ENCODE results near the gene TRIO. TPM values are rescaled to one million over a fixed set of nuclear protein-coding genes. Genes with fewer than 3 reads are reported as not detected.

Gene TRIO
- total and polyA plus RNA-seq, 8 donors = 84.4 to 151 (median 93.7) TPM

GRCh38 chr5:14231156-14231555 lies 88.0 kb downstream of the TRIO start:
- TF ChIP-seq, protein P1, sequence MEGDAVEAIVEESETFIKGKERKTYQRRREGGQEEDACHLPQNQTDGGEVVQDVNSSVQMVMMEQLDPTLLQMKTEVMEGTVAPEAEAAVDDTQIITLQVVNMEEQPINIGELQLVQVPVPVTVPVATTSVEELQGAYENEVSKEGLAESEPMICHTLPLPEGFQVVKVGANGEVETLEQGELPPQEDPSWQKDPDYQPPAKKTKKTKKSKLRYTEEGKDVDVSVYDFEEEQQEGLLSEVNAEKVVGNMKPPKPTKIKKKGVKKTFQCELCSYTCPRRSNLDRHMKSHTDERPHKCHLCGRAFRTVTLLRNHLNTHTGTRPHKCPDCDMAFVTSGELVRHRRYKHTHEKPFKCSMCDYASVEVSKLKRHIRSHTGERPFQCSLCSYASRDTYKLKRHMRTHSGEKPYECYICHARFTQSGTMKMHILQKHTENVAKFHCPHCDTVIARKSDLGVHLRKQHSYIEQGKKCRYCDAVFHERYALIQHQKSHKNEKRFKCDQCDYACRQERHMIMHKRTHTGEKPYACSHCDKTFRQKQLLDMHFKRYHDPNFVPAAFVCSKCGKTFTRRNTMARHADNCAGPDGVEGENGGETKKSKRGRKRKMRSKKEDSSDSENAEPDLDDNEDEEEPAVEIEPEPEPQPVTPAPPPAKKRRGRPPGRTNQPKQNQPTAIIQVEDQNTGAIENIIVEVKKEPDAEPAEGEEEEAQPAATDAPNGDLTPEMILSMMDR (IDR thresholded peaks at IDR 0.05) = no peak
- H3K27ac ChIP-seq = no peak overlapping the region
- no peaks in the 10 kb centered on the region for H3K27me3 ChIP-seq
- intact Hi-C loops (cut with DNase I) = no loop called here
- peaks cover 16 to 36% of the 10 kb centered on the region in 2 donors for H3K4me1 ChIP-seq
- ATAC-seq (no peak), DNase-seq (no peak)
- H3K4me3 ChIP-seq = no peak overlapping the region
- H3K9me3 ChIP-seq = no peaks in the 10 kb centered on the region
- no peaks in the 10 kb centered on the region for H3K36me3 ChIP-seq

- no peaks in the 10 kb centered on the region for H3K9me3 ChIP-seq
- no peaks in the 10 kb centered on the region for H3K27me3 ChIP-seq
- no peak for ATAC-seq
- H3K27ac ChIP-seq = no peak overlapping the region
- no peak for DNase-seq
- peaks cover 16 to 31% of the 10 kb centered on the region in 2 donors for H3K4me1 ChIP-seq
- H3K36me3 ChIP-seq = no peaks in the 10 kb centered on the region
- TF ChIP-seq, protein P1 (IDR thresholded peaks at IDR 0.05) = no peak
- intact Hi-C loops (cut with DNase I) = no loop called here
- H3K4me3 ChIP-seq = no peak overlapping the region
Observed at GRCh38 chr5:14231890-14232289, 88.7 kb downstream of the TRIO start.

GRCh38 chr5:14234204-14234603 lies 91.1 kb downstream of the TRIO start:
- Histone ChIP-seq H3K27ac (no peak overlapping the region), H3K36me3 (no peaks in the 10 kb centered on the region), H3K9me3 (no peaks in the 10 kb centered on the region), H3K27me3 (no peaks in the 10 kb centered on the region), H3K4me1 (peaks cover 9 to 33% of the 10 kb centered on the region in 2 donors), H3K4me3 (no peak overlapping the region)
- TF ChIP-seq, protein P1 (IDR thresholded peaks at IDR 0.05) = no peak
- intact Hi-C loops (cut with DNase I) = no loop called here
- peak; percentile 46 for ATAC-seq
- no peak for DNase-seq

- Histone ChIP-seq H3K4me1 (peaks cover 6 to 37% of the 10 kb centered on the region in 2 donors), H3K27me3 (no peaks in the 10 kb centered on the region), H3K9me3 (no peaks in the 10 kb centered on the region), H3K4me3 (no peak overlapping the region), H3K27ac (no peak overlapping the region), H3K36me3 (no peaks in the 10 kb centered on the region)
- TF ChIP-seq, protein P1 (IDR thresholded peaks at IDR 0.05) = no peak
- intact Hi-C loops (cut with DNase I) = no loop called here
- DNase-seq = no peak
- no peak for ATAC-seq
Observed at GRCh38 chr5:14235872-14236271, 92.7 kb downstream of the TRIO start.

DNA sequence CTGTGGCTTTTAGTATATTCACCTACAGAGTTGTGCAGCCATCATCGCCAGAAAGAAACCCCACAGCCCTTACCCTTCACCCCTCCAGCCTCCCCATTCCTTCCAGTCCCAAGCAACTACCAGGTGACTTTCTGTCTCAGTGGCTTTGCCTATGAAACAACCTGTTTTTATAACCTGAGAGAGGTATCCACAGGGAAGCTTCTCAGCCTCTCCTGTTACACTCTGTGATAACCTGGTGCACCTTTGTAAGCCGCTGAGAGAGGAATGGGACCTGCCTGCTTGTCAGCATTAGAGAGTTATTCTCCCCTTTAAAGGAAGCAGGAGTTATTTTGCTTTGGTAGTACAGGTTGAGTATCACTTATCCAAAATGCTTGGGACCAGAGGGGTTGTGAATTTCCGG lies 93.6 kb downstream of the TRIO start:
- H3K27ac ChIP-seq = no peak overlapping the region
- TF ChIP-seq, protein P1 (IDR thresholded peaks at IDR 0.05) = no peak
- peaks cover 0 to 32% of the 10 kb centered on the region in 2 donors for H3K4me1 ChIP-seq
- ATAC-seq = no peak
- no peaks in the 10 kb centered on the region for H3K9me3 ChIP-seq
- no peak for DNase-seq
- no peak overlapping the region for H3K4me3 ChIP-seq
- no peaks in the 10 kb centered on the region for H3K36me3 ChIP-seq
- intact Hi-C loops (cut with DNase I) = no loop called here
- no peaks in the 10 kb centered on the region for H3K27me3 ChIP-seq

All from left lung (tissue), 10 donors.